OCI-LY1 (cell line): Measurements from ENCODE around the gene HTT.

ENCODE experiments used
- H2AFZ ChIP-seq: fragments of 200-600 bp; sonication (generic), shearing (Covaris generic); 2 replicates; pipeline ENCODE4 v1.6.0; 2014; ENCODE audit warnings: antibody characterized with exemption, mild to moderate bottlenecking, low read length
- H3F3A ChIP-seq: fragments of 200-600 bp; sonication (generic), shearing (Covaris generic); 2 replicates; pipeline ENCODE4 v1.6.0; 2014; ENCODE audit warnings: mild to moderate bottlenecking, antibody characterized with exemption, low read length, moderate library complexity; ENCODE audit not compliant: insufficient read depth
- H3K27ac ChIP-seq: fragments of 200-600 bp; sonication (generic); 2 replicates; pipeline ENCODE4 v1.5.1; 2014; ENCODE audit warnings: low read length, mixed run types, mild to moderate bottlenecking, low read depth; ENCODE audit not compliant: poor library complexity, severe bottlenecking
- H3K27me3 ChIP-seq: fragments of 200-600 bp; sonication (generic); 2 replicates; pipeline ENCODE4 v1.6.0; 2014; ENCODE audit warnings: antibody characterized with exemption, mild to moderate bottlenecking, low read length, moderate library complexity; ENCODE audit not compliant: insufficient read depth
- H3K36me3 ChIP-seq: fragments of 200-600 bp; sonication (generic); 2 replicates; pipeline ENCODE4 v1.6.1; 2014; ENCODE audit warnings: mild to moderate bottlenecking, antibody characterized with exemption, low read length, moderate library complexity, mixed read lengths; ENCODE audit not compliant: insufficient read depth
- H3K4me1 ChIP-seq: fragments of 200-600 bp; sonication (generic); 2 replicates; pipeline ENCODE4 v1.5.1; 2014; ENCODE audit warnings: mild to moderate bottlenecking, low read length, moderate library complexity; ENCODE audit not compliant: insufficient read depth, severe bottlenecking
- H3K4me2 ChIP-seq: fragments of 200-600 bp; sonication (generic), shearing (Covaris generic); 2 replicates; pipeline ENCODE4 v1.6.1; 2014; ENCODE audit warnings: low read length
- H3K4me3 ChIP-seq: fragments of 200-600 bp; sonication (generic); 2 replicates; pipeline ENCODE4 v1.5.1; 2014; ENCODE audit warnings: low read length, low read depth, mild to moderate bottlenecking, mixed read lengths; ENCODE audit not compliant: poor library complexity, severe bottlenecking
- H3K79me2 ChIP-seq: fragments of 200-600 bp; shearing (Covaris generic); 2 replicates; pipeline ENCODE4 v1.6.1; 2016; ENCODE audit warnings: mixed run types, low read length, mixed read lengths; ENCODE audit not compliant: insufficient read depth
- H3K9ac ChIP-seq: fragments of 200-600 bp; sonication (generic), shearing (Covaris generic); 2 replicates; pipeline ENCODE4 v1.6.1; 2014; ENCODE audit warnings: mild to moderate bottlenecking, low read length, mixed read lengths
- H3K9me2 ChIP-seq: fragments of 200-600 bp; sonication (generic), shearing (Covaris generic); 2 replicates; pipeline ENCODE4 v1.6.1; 2014; ENCODE audit warnings: low read depth, mild to moderate bottlenecking, low read length, mixed read lengths
- H3K9me3 ChIP-seq: fragments of 200-600 bp; shearing (Covaris generic); 2 replicates; pipeline ENCODE4 v1.6.1; 2014; ENCODE audit warnings: low read length, mixed read lengths
- H4K20me1 ChIP-seq: fragments of 200-600 bp; sonication (generic), shearing (Covaris generic); 2 replicates; pipeline ENCODE4 v1.6.0; 2016; ENCODE audit warnings: mild to moderate bottlenecking, low read length; ENCODE audit not compliant: insufficient read depth
- EZH2 ChIP-seq: fragments of 200-600 bp; sonication (generic), shearing (Covaris generic); IDR thresholded peaks from 2 replicates; pipeline ENCODE4 v1.8.0; 2017; ENCODE audit warnings: borderline replicate concordance, mixed run types, mild to moderate bottlenecking, antibody characterized with exemption, low read length, moderate library complexity, mixed read lengths
- TF ChIP-seq, protein P1 (sequence below): fragments of 200-600 bp; sonication (generic), shearing (Covaris generic); IDR thresholded peaks from 2 replicates; pipeline ENCODE4 v1.5.1; 2017; ENCODE audit warnings: mild to moderate bottlenecking, antibody characterized with exemption, low read length, moderate library complexity, mixed read lengths

HTT gene

DNA sequence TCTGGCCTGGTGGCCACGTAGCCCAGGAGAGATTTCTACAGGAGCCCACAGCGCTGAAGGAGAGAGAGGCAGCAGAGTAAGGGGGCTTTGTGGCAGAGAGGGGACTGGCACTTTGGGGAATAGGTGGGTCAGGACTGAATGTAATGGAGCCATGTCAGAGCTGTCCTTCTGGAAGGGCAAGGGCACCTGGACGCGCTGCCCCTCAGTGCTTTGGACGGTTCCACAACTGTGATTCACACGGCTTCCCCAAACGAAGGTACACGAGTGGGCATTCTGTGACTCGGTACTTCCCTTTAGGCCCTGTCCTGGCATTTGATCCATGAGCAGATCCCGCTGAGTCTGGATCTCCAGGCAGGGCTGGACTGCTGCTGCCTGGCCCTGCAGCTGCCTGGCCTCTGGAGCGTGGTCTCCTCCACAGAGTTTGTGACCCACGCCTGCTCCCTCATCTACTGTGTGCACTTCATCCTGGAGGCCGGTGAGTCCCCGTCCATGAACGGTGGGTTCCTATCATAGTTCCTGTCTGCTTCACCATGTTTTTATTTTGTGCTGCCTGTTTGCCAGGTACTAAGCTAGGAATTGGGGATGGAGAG, 139.3 kb downstream of the HTT start:
- Histone ChIP-seq H3K36me3 (peaks cover 29% of the 10 kb centered on the region), H3K4me2 (no peak overlapping the region), H3K9ac (no peak overlapping the region), H4K20me1 (no peaks in the 10 kb centered on the region), H3K79me2 (no peaks in the 10 kb centered on the region), H3F3A (no peaks in the 10 kb centered on the region), H3K27ac (no peak overlapping the region), H3K9me3 (no peaks in the 10 kb centered on the region), H3K4me3 (no peak overlapping the region), H3K27me3 (no peaks in the 10 kb centered on the region), H3K9me2 (no peaks in the 10 kb centered on the region), H3K4me1 (no peaks in the 10 kb centered on the region), H2AFZ (no peak overlapping the region)
- TF ChIP-seq, protein P1, sequence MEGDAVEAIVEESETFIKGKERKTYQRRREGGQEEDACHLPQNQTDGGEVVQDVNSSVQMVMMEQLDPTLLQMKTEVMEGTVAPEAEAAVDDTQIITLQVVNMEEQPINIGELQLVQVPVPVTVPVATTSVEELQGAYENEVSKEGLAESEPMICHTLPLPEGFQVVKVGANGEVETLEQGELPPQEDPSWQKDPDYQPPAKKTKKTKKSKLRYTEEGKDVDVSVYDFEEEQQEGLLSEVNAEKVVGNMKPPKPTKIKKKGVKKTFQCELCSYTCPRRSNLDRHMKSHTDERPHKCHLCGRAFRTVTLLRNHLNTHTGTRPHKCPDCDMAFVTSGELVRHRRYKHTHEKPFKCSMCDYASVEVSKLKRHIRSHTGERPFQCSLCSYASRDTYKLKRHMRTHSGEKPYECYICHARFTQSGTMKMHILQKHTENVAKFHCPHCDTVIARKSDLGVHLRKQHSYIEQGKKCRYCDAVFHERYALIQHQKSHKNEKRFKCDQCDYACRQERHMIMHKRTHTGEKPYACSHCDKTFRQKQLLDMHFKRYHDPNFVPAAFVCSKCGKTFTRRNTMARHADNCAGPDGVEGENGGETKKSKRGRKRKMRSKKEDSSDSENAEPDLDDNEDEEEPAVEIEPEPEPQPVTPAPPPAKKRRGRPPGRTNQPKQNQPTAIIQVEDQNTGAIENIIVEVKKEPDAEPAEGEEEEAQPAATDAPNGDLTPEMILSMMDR: no peak
- no peak for TF ChIP-seq EZH2

DNA sequence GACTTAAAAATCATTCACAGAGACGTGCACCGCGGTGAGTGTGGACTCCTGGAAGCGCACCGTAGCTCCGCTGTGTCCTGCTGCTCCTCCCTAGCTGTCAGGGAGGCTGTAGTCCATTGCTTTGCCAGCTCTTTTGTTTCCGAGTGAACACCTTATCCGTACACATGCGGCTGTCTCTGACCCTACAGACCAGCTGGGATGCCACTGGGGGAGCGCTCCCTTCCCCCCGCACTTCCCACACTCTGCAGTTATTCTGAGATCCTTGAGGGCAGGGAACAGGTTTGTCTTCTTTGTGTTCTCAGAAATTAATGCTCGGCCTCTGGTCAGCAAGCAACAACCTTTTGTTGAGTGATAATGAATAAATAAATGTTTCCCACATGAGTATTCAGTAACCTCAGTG, 140.8 kb downstream of the HTT start:
- Histone ChIP-seq H3K36me3 (peaks cover 25% of the 10 kb centered on the region), H3K4me2 (no peak overlapping the region)

GRCh38 chr4:3215733-3216132, 141.3 kb downstream of the HTT start:
- Histone ChIP-seq H3F3A (no peaks in the 10 kb centered on the region), H3K27ac (no peak overlapping the region), H3K9me2 (no peaks in the 10 kb centered on the region), H3K27me3 (no peaks in the 10 kb centered on the region), H3K9me3 (no peaks in the 10 kb centered on the region), H3K4me2 (no peak overlapping the region), H3K4me1 (no peaks in the 10 kb centered on the region), H2AFZ (no peak overlapping the region), H3K4me3 (no peak overlapping the region), H3K36me3 (peaks cover 25% of the 10 kb centered on the region), H3K9ac (no peak overlapping the region), H3K79me2 (no peaks in the 10 kb centered on the region), H4K20me1 (no peaks in the 10 kb centered on the region)
- TF ChIP-seq EZH2: no peak
- TF ChIP-seq, protein P1: no peak

More for the DNA sequence above, 140.8 kb downstream of the HTT start:
- Histone ChIP-seq H2AFZ (no peak overlapping the region), H3K9me3 (no peaks in the 10 kb centered on the region), H3F3A (no peaks in the 10 kb centered on the region), H4K20me1 (no peaks in the 10 kb centered on the region), H3K27ac (no peak overlapping the region), H3K9ac (no peak overlapping the region), H3K4me1 (no peaks in the 10 kb centered on the region), H3K79me2 (no peaks in the 10 kb centered on the region), H3K4me3 (no peak overlapping the region), H3K9me2 (no peaks in the 10 kb centered on the region), H3K27me3 (no peaks in the 10 kb centered on the region)
- TF ChIP-seq, protein P1: no peak
- TF ChIP-seq EZH2: no peak
